K562 (cell line): ENCODE results near the gene POR. TPM values are rescaled to one million over a fixed set of nuclear protein-coding genes. Genes with fewer than 3 reads are reported as not detected.
A peak's percentile ranks its signal among the peaks of the same experiment; 100 is the strongest.

Experiments used
- ARID3A ChIP-seq: IDR thresholded peaks from 2 replicates; pipeline ENCODE4 v1.6.1; 2012; ENCODE audit warnings: low read depth, low read length, improper control_type of control experiment, borderline replicate concordance
- DEAF1 ChIP-seq: fragments of 450-650 bp; formaldehyde crosslinking; IDR thresholded peaks from 2 replicates; pipeline ENCODE4 v1.4.0; 2020; ENCODE audit warnings: mild to moderate bottlenecking, moderate library complexity
- E2F3 ChIP-seq: fragments of 250-450 bp; sonication (Bioruptor Pico); IDR thresholded peaks from 2 replicates; pipeline ENCODE4 v1.4.0; 2020; ENCODE audit warnings: mild to moderate bottlenecking
- E4F1 ChIP-seq: fragments of 250-450 bp; sonication (Bioruptor Pico); IDR thresholded peaks from 2 replicates; pipeline ENCODE4 v1.5.0; 2021; ENCODE audit warnings: mild to moderate bottlenecking, borderline replicate concordance
- ETV5 ChIP-seq: sonication (generic); formaldehyde crosslinking; IDR thresholded peaks from 2 replicates; pipeline ENCODE4 v1.4.0; 2020; ENCODE audit warnings: low read depth, mild to moderate bottlenecking, missing genetic modification reagents
- FOXO4 ChIP-seq: fragments of 450-650 bp; formaldehyde crosslinking; IDR thresholded peaks from 2 replicates; pipeline ENCODE4 v1.4.0; 2020; ENCODE audit warnings: mild to moderate bottlenecking, moderate library complexity
- NR2F6 ChIP-seq: fragments of 450-650 bp; formaldehyde crosslinking; IDR thresholded peaks from 2 replicates; pipeline ENCODE4 v1.4.0; 2020; ENCODE audit warnings: mild to moderate bottlenecking
- PYGO2 ChIP-seq: fragments of 450-650 bp; IDR thresholded peaks from 2 replicates; pipeline ENCODE4 v1.6.1; 2016; ENCODE audit warnings: mild to moderate bottlenecking, missing genetic modification characterization, moderate library complexity, missing compliant biosample characterization
- RAD21 ChIP-seq, 2 experiments: fragments of 250-450 bp in 1 of 2; fragments of 450-650 bp in 1 of 2; sonication (Bioruptor Pico) in 1 of 2; formaldehyde crosslinking in 1 of 2; IDR thresholded peaks in 1 of 2; conservative IDR thresholded peaks in 1 of 2; 2 replicates each; pipeline versions ENCODE4 v1.4.0 to v1.8.0; 2020 to 2022; ENCODE audit warnings: mild to moderate bottlenecking in 2 of 2, moderate library complexity in 1 of 2
- RBFOX2 ChIP-seq: fragments of 200-400 bp; formaldehyde crosslinking; IDR thresholded peaks from 2 replicates; pipeline ENCODE4 v1.6.1; 2017; ENCODE audit warnings: low read depth, mild to moderate bottlenecking, low read length, moderate library complexity
- RBM14 ChIP-seq: fragments of 200-400 bp; formaldehyde crosslinking; IDR thresholded peaks from 2 replicates; pipeline ENCODE4 v1.6.1; 2018; ENCODE audit warnings: low read depth, mild to moderate bottlenecking, low read length, moderate library complexity, borderline replicate concordance; ENCODE audit not compliant: insufficient read depth
- SMAD3 ChIP-seq: fragments of 450-650 bp; formaldehyde crosslinking; conservative IDR thresholded peaks from 2 replicates; pipeline ENCODE4 v1.4.0; 2020; ENCODE audit warnings: mild to moderate bottlenecking
- SMARCE1 ChIP-seq: fragments of 450-650 bp; IDR thresholded peaks from 2 replicates; pipeline ENCODE4 v1.7.1; 2016; ENCODE audit warnings: mild to moderate bottlenecking
- SRSF1 ChIP-seq: fragments of 200-400 bp; formaldehyde crosslinking; IDR thresholded peaks from 2 replicates; pipeline ENCODE4 v1.6.1; 2017; ENCODE audit warnings: mild to moderate bottlenecking, low read depth, low read length, moderate library complexity
- TCF7L2 ChIP-seq: fragments of 150-350 bp; IDR thresholded peaks from 2 replicates; pipeline ENCODE4 v1.6.1; 2016; ENCODE audit warnings: low read depth, mild to moderate bottlenecking, low read length, moderate library complexity
- TEAD1 ChIP-seq, 2 experiments: fragments of 450-650 bp in 1 of 2; sonication (generic) in 1 of 2; formaldehyde crosslinking; IDR thresholded peaks; 2 replicates each; pipeline versions ENCODE4 v1.4.0 to v1.8.0; 2020 to 2022; ENCODE audit warnings: mild to moderate bottlenecking in 2 of 2, missing genetic modification reagents in 1 of 2
- ZNF143 ChIP-seq: sonication (generic); formaldehyde crosslinking; IDR thresholded peaks from 2 replicates; pipeline ENCODE4 v1.9.0; 2022; ENCODE audit warnings: mild to moderate bottlenecking, missing genetic modification reagents
- ZNF146 ChIP-seq: IDR thresholded peaks from one replicate; pipeline ENCODE4 v1.6.1; 2018; ENCODE audit warnings: missing compliant biosample characterization; ENCODE audit not compliant: unreplicated experiment
- ZNF239 ChIP-seq: fragments of 250-450 bp; sonication (Bioruptor Pico); IDR thresholded peaks from 2 replicates; pipeline ENCODE4 v1.4.0; 2020; ENCODE audit warnings: mild to moderate bottlenecking
- ZNF445 ChIP-seq: fragments of 250-450 bp; sonication (Bioruptor Pico); IDR thresholded peaks from 2 replicates; pipeline ENCODE4 v1.4.0; 2020; ENCODE audit warnings: low read depth, mild to moderate bottlenecking, moderate library complexity
- polyA plus RNA-seq, 8 experiments: library from polyadenylated mRNA; depleted of rRNA in 4 of 8; stranded (reverse) in 5 of 8; unstranded in 3 of 8; fragments of >200 nt; fragmentation: Nextera tagmentation in 2 of 8; fragmentation: Illumina TruSeq in 1 of 8; extraction: Ambion mirVana in 2 of 8; extraction: Trizol in 1 of 8; gene quantifications; 2 replicates each; pipeline versions ENCODE4 v1.2.1 to v1.2.3, GENCODE V29; 2011 to 2014; ENCODE audit warnings: inconsistent platforms in 1 of 8, missing spikeins in 1 of 8
- total RNA-seq, 7 experiments: library from RNA; depleted of rRNA in 6 of 7; stranded (reverse); fragments of >200 nt in 6 of 7; fragmentation: Illumina TruSeq in 2 of 7; extraction: Trizol in 2 of 7; gene quantifications; 2 replicates each; pipeline versions ENCODE4 v1.2.1 to v1.2.3, GENCODE V29; 2011 to 2021; ENCODE audit warnings: low replicate concordance in 1 of 7

POR gene
- total and polyA plus RNA-seq, 9 of the 15 experiments (the other 6 are each of a cell fraction or from before 2014, with no cell fraction given), result 4.7 to 142 (median 40.8) TPM

GRCh38 chr7:76016191-76016947 lies 101.4 kb downstream of the POR start (continued):
- TF ChIP-seq NR2F6 (CRISPR knock-in tag) (peak; percentile 93), PYGO2 (tag) (peak; percentile 59; the same call in 1 of the 2 replicates), TEAD1 (CRISPR knock-in tag; IDR thresholded peaks at IDR 0.05) (peak in 1 of 2 experiments; percentile 24; a peak in 1 of 4 replicates), RBM14 (no peak), ZNF146 (CRISPR knock-in tag) (no peak), E2F3 (CRISPR knock-in tag) (peak; percentile 66; the same call in 1 of the 2 replicates), ZNF239 (CRISPR knock-in tag) (no peak), RBFOX2 (no peak), DEAF1 (no peak), SRSF1 (no peak), ZNF143 (no peak), SMARCE1 (no peak), ARID3A (no peak), SMAD3 (CRISPR knock-in tag) (no peak), RAD21 (CRISPR knock-in tag; conservative IDR thresholded peaks at IDR 0.05 in 1 of 2, IDR thresholded peaks at IDR 0.05 in 1 of 2) (no peak), FOXO4 (CRISPR knock-in tag) (0 out of 2 replicates have a peak, but pooled peaks have one; percentile 54), E4F1 (peak; percentile 74; the same call in 1 of the 2 replicates), ZNF445 (CRISPR knock-in tag) (peak; percentile 78; the same call in 1 of the 2 replicates), ETV5 (no peak), TCF7L2 (no peak)
